ENCODE data around the gene ARAP1. TPM values are rescaled to one million over a fixed set of nuclear protein-coding genes. Genes with fewer than 3 reads are reported as not detected.

The ARAP1 gene
- total RNA-seq, 1 experiment from 2014 or later, result 66.1 TPM

DNA sequence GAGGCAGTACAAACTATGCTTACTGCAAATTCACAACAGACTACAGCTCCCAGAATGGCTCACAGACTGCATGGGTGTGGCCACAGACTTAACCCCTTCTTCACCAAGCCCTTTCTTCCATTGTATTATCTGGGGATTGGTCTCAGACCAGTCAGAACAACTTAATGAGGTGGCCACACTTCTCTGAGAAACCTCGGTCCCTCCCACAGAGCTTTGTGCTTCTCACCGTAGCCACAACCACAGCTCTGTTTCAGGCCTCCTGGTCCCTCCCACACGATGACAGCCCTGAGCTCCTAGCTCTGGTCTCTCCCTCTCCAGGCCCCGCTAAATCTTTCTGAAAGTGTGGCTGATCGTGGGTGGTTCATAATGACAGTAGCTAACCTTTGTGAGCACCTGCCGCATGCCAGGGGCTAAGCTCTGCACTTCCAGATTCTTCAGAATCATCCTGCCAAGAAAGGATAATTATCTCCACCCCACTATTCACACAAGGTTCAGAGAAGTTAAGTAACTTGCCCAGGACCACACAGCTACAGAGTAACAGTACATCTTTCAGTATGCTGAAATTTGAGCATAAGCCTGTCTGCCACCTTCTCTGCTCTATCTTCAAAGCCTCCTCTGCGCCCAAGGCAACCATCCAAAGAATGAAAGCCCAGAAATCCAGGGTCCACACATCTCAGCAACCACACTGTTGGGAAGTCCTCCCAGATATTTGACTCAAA is 83.4 kb downstream of the ARAP1 start:
- H3K27ac ChIP-seq (ENCODE audit: low read depth, low read length, poor library complexity, severe bottlenecking), result no peak overlapping the region
- peaks cover 3% of the 10 kb centered on the region for H3K4me1 ChIP-seq (ENCODE audit: insufficient read depth, low read length, poor library complexity, severe bottlenecking)
- H3K9me3 ChIP-seq (ENCODE audit: low read depth, low read length, poor library complexity, severe bottlenecking), result peaks cover 5% of the 10 kb centered on the region
- ChIA-PET POLR2A (ENCODE audit: low non-redundant PET) (no interaction called here), CTCF (interaction anchor here (1.6 kb wide), 1 partner anchor 15 kb away, joined by 6 read pairs; no protein-coding TSS in a partner anchor)
- intact Hi-C loops (cut with micrococcal nuclease; ENCODE audit: unreplicated experiment), result no loop called here
- DNase-seq (ENCODE audit: low spot score), result no peak
- BruUV-seq (replicated peaks), result no TSS peak
- no peaks in the 10 kb centered on the region for H3K36me3 ChIP-seq (ENCODE audit: insufficient read depth, low read length, poor library complexity, severe bottlenecking)
- TF ChIP-seq EZH2 (IDR thresholded peaks at IDR 0.05; ENCODE audit: borderline replicate concordance, low read depth, low read length, poor library complexity, severe bottlenecking) (no peak), CTCF (conservative IDR thresholded peaks at IDR 0.05; ENCODE audit: low read depth, low read length) (no peak)
- H3K27me3 ChIP-seq (replicated peaks; ENCODE audit: insufficient read depth, low read depth, low read length, poor library complexity), result peaks cover 5% of the 10 kb centered on the region
- no peak overlapping the region for H3K4me3 ChIP-seq (ENCODE audit: low read depth, low read length, poor library complexity, severe bottlenecking)

GRCh38 chr11:72665911-72666472 is 86.2 kb downstream of the ARAP1 start:
- CTCF ChIA-PET, result no interaction called here
- TF ChIP-seq CTCF (conservative IDR thresholded peaks at IDR 0.05; ENCODE audit: low read depth, low read length) (no peak), EZH2 (IDR thresholded peaks at IDR 0.05; ENCODE audit: borderline replicate concordance, low read depth, low read length, poor library complexity, severe bottlenecking) (no peak)
- DNase-seq (ENCODE audit: low spot score), result no peak
- peaks cover 2% of the 10 kb centered on the region for H3K4me1 ChIP-seq (ENCODE audit: insufficient read depth, low read length, poor library complexity, severe bottlenecking)
- intact Hi-C loops (cut with micrococcal nuclease; ENCODE audit: unreplicated experiment), result no loop called here
- POLR2A ChIA-PET (ENCODE audit: low non-redundant PET), result no interaction called here
- no peak overlapping the region for H3K4me3 ChIP-seq (ENCODE audit: low read depth, low read length, poor library complexity, severe bottlenecking)
- no peaks in the 10 kb centered on the region for H3K27me3 ChIP-seq (replicated peaks; ENCODE audit: insufficient read depth, low read depth, low read length, poor library complexity)
- H3K36me3 ChIP-seq (ENCODE audit: insufficient read depth, low read length, poor library complexity, severe bottlenecking), result no peaks in the 10 kb centered on the region
- BruUV-seq (replicated peaks), result no TSS peak
- H3K27ac ChIP-seq (ENCODE audit: low read depth, low read length, poor library complexity, severe bottlenecking), result no peak overlapping the region
- H3K9me3 ChIP-seq (ENCODE audit: low read depth, low read length, poor library complexity, severe bottlenecking), result peaks cover 5% of the 10 kb centered on the region

DNA sequence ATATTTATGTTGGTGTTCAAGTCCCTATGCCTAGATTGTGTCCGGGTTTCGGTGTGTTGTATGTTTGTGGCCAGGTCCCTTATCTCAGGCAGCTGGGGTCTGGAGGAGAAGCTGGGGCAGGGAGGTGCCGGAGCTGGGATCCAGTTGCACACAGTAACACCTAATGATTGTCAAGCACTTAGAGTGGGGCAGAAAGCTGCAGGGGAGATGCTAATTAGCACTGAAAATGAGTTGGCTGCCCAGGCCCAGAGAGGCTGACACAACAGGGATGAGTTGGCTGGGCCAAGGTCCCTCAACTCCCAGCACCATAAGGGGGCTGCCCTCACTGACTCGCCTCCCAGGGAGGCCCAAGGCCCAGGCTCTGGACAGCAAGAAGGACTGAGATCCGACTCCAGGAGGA is 90.2 kb downstream of the ARAP1 start:
- Histone ChIP-seq H3K4me3 (ENCODE audit: low read depth, low read length, poor library complexity, severe bottlenecking) (no peak overlapping the region), H3K27me3 (replicated peaks; ENCODE audit: insufficient read depth, low read depth, low read length, poor library complexity) (no peaks in the 10 kb centered on the region), H3K27ac (ENCODE audit: low read depth, low read length, poor library complexity, severe bottlenecking) (no peak overlapping the region), H3K9me3 (ENCODE audit: low read depth, low read length, poor library complexity, severe bottlenecking) (no peaks in the 10 kb centered on the region), H3K36me3 (ENCODE audit: insufficient read depth, low read length, poor library complexity, severe bottlenecking) (no peaks in the 10 kb centered on the region), H3K4me1 (ENCODE audit: insufficient read depth, low read length, poor library complexity, severe bottlenecking) (no peaks in the 10 kb centered on the region)
- DNase-seq (ENCODE audit: low spot score), result no peak
- ChIA-PET POLR2A (ENCODE audit: low non-redundant PET) (no interaction called here), CTCF (no interaction called here)
- TF ChIP-seq CTCF (conservative IDR thresholded peaks at IDR 0.05; ENCODE audit: low read depth, low read length), result no peak
- no TSS peak for BruUV-seq (replicated peaks)
- intact Hi-C loops (cut with micrococcal nuclease; ENCODE audit: unreplicated experiment), result no loop called here

All from A673 (cell line).